Aorta (tissue), 5 donors: ENCODE measurements around the gene AKAP6. TPM values are rescaled to one million over a fixed set of nuclear protein-coding genes. Genes with fewer than 3 reads are reported as not detected.
"Not testable (repeated sequence)": the region's sequence is repeated elsewhere in the genome, so short reads cannot be mapped to it uniquely, and the experiment has no call there.

Experiments used
- ATAC-seq: fragments of 200-7000 bp; cut with Tn5 transposase; one replicate; pipeline ENCODE4 v1.9.1; 2022; ENCODE audit warnings: moderate library complexity; ENCODE audit not compliant: low FRiP score
- DNase-seq, 2 donors: peaks; one replicate each; pipeline ENCODE4 v3.0.0-alpha.2; 2020
- H3K27ac ChIP-seq, 2 donors: one replicate each; pipeline ENCODE4 v1.5.1; 2013; ENCODE audit warnings: low read length in 2 of 2, mild to moderate bottlenecking in 2 of 2, moderate library complexity in 2 of 2, control low read depth in 1 of 2, inconsistent platforms in 1 of 2, low read depth in 1 of 2
- H3K27me3 ChIP-seq, 2 donors: one replicate each; pipeline ENCODE4 v1.6.1; 2013; ENCODE audit warnings: control low read depth in 1 of 2, low read length in 1 of 2, mild to moderate bottlenecking in 1 of 2, moderate library complexity in 1 of 2; ENCODE audit not compliant: insufficient read depth in 2 of 2, control insufficient read depth in 1 of 2
- H3K36me3 ChIP-seq, 2 donors: one replicate each; pipeline ENCODE4 v1.6.1; 2013; ENCODE audit warnings: control low read depth in 1 of 2, low read length in 1 of 2, mild to moderate bottlenecking in 1 of 2; ENCODE audit not compliant: insufficient read depth in 2 of 2, control insufficient read depth in 1 of 2
- H3K4me1 ChIP-seq, 2 donors: one replicate each; pipeline ENCODE4 v1.6.1; 2013; ENCODE audit warnings: low read length in 2 of 2, control low read depth in 1 of 2, mild to moderate bottlenecking in 1 of 2, moderate library complexity in 1 of 2; ENCODE audit not compliant: insufficient read depth in 2 of 2, control insufficient read depth in 1 of 2
- H3K4me3 ChIP-seq, 2 donors: one replicate each; pipeline ENCODE4 v1.5.1; 2013; ENCODE audit warnings: low read length in 2 of 2, control low read depth in 1 of 2, mild to moderate bottlenecking in 1 of 2
- H3K9me3 ChIP-seq: one replicate; pipeline ENCODE4 v1.6.1; 2013; ENCODE audit warnings: mild to moderate bottlenecking, low read length; ENCODE audit not compliant: control insufficient read depth
- WGBS, 2 donors: extraction: QIAGEN DNeasy Blood & Tissue Kit; methylation state at CpG; one replicate each; pipeline ENCODE4 v1.1.7; 2013; 5-methylcytosine and 5-hydroxymethylcytosine counted together
- intact Hi-C, 2 donors: fragments of 100-400 bp; cut with DNase I; formaldehyde crosslinking; loops; one replicate each; pipeline versions ENCODE4 v1.14.2 to v1.15.0; 2022
- polyA plus RNA-seq, 2 donors: library from polyadenylated mRNA; stranded (reverse); fragments of 200-250 nt; gene quantifications; one replicate each; pipeline ENCODE4 v1.2.3, GENCODE V29; 2013
- total RNA-seq, 2 donors: library from RNA; stranded (reverse); fragmentation: NEBNext Ultra II Directional; extraction: Animal tissue kit (Norgen Biotek cat#: 25700); gene quantifications; one replicate each; pipeline ENCODE4 v1.2.1, GENCODE V29; 2021
- donor health status: healthy with polysubstance abuse.
- donor health status: Bipolar disorder and iron deficiency.
- donor health status: DM: no; HTN: no; CAD: no.
- donor health status: DM: no; HTN: no; CAD: no.
- donor health status: DM: yes; HTN: yes; CAD: no.

Gene AKAP6
- total and polyA plus RNA-seq, 4 donors, result 7.4 to 211 (median 46.6) TPM

DNA sequence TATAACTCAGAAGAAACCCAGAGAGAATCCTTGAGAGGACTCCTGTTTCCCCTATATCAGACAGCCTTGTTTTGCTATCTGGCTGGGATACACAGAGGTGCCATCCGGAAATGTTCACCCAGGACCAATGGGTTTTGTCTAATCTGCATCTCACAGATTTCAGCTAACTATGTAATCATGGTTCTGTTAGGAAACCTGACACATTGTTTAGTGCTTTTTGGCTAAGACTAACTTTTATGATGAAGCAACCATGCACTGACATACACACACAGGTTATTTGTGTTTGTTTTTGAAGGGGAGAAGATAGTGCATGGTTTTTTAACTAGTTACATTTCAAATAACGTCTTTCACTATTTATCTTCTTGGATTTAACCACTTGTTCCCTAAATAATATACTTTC, 245.2 kb downstream of the AKAP6 start:
- Histone ChIP-seq H3K4me1 (peaks cover 0 to 6% of the 10 kb centered on the region in 2 donors), H3K27me3 (no peaks in the 10 kb centered on the region), H3K4me3 (no peak overlapping the region), H3K36me3 (peaks cover 0 to 2% of the 10 kb centered on the region in 2 donors), H3K9me3 (no peaks in the 10 kb centered on the region), H3K27ac (no peak overlapping the region)
- DNase-seq (no peak), ATAC-seq (no peak)
- WGBS, 2 donors, result 48 to 56% methylated on average over 2 of the region's 2 CpGs
- intact Hi-C loops, result loop anchor here (10.0 kb wide), 1 partner anchor 251 kb away; no protein-coding TSS in a partner anchor

GRCh38 chr14:32576088-32576795, 247.1 kb downstream of the AKAP6 start:
- WGBS, 2 donors, result 2 to 4% methylated on average over 6 of the region's 6 CpGs
- intact Hi-C loops, result loop anchor here (5.0 to 10.0 kb wide), 3 partner anchors 249 to 1216 kb away; no protein-coding TSS in a partner anchor
- H3K36me3 ChIP-seq, result peaks cover 0 to 2% of the 10 kb centered on the region in 2 donors
- H3K4me1 ChIP-seq, result no peaks in the 10 kb centered on the region
- no peak overlapping the region for H3K27ac ChIP-seq
- ATAC-seq, result peak; percentile 93
- peak overlapping the region in 1 of 2 donors; percentile 18 for H3K4me3 ChIP-seq
- no peaks in the 10 kb centered on the region for H3K9me3 ChIP-seq
- H3K27me3 ChIP-seq, result no peaks in the 10 kb centered on the region
- DNase-seq, result no peak

- no peak overlapping the region for H3K27ac ChIP-seq
Measured at GRCh38 chr14:32576977-32577376, 247.9 kb downstream of the AKAP6 start.

GRCh38 chr14:32578181-32578580, 249.1 kb downstream of the AKAP6 start:
- Histone ChIP-seq H3K36me3 (no peaks in the 10 kb centered on the region), H3K9me3 (no peaks in the 10 kb centered on the region), H3K4me3 (no peak overlapping the region), H3K27me3 (no peaks in the 10 kb centered on the region), H3K27ac (no peak overlapping the region), H3K4me1 (no peaks in the 10 kb centered on the region)
- WGBS, 2 donors, result 71 to 83% methylated on average over 1 of the region's 1 CpG
- DNase-seq (no peak), ATAC-seq (no peak)
- intact Hi-C loops, result loop anchor here (5.0 to 10.0 kb wide), 3 partner anchors 247 to 1214 kb away; no protein-coding TSS in a partner anchor

More at GRCh38 chr14:32576977-32577376, 247.9 kb downstream of the AKAP6 start:
- WGBS, 2 donors, result 51 to 55% methylated on average over 2 of the region's 2 CpGs
- Histone ChIP-seq H3K4me3 (no peak overlapping the region), H3K27me3 (no peaks in the 10 kb centered on the region), H3K9me3 (no peaks in the 10 kb centered on the region), H3K4me1 (no peaks in the 10 kb centered on the region), H3K36me3 (peaks cover 0 to 2% of the 10 kb centered on the region in 2 donors)
- intact Hi-C loops, result loop anchor here (5.0 to 10.0 kb wide), 3 partner anchors 248 to 1215 kb away; no protein-coding TSS in a partner anchor
- ATAC-seq (no peak), DNase-seq (no peak)

DNA sequence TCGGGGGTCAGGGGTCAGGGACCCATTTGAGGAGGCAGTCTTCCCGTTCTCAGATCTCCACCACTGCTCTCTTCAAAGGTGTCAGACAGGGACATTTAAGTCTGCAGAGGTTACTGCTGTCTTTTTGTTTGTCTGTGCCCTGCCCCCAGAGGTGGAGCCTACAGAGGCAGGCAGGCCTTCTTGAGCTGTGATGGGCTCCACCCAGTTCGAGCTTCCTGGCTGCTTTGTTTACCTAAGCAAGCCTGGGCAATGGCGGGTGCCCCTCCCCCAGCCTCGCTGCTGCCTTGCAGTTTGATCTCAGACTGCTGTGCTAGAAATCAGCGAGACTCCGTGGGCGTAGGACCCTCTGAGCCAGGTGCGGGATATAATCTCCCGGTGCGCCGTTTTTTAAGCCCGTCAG, 254.3 kb downstream of the AKAP6 start:
- H3K36me3 ChIP-seq, intact Hi-C loops, H3K4me1 ChIP-seq, ATAC-seq, H3K27ac ChIP-seq, DNase-seq, H3K4me3 ChIP-seq, H3K9me3 ChIP-seq, H3K27me3 ChIP-seq: not testable (repeated sequence)
- 93 to 94% methylated on average over 11 to 13 of the region's 13 CpGs for WGBS, 2 donors

DNA sequence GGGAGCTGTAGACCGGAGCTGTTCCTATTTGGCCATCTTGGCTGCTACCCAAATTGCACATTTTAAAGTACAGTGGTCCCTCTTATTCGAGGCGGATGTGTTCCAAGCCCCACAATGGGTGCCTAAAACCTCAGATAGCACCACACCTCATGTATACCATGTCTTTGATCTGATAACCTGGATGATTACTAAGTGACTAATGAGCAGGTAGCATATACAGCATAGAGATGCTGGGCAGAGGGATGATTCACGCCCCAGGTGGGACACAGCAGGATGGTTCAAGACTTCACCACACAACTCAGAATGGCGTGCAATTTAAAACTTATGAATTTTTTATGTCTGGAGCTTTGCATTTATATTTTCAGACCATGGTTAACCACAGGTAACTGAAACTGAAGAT, 255.0 kb downstream of the AKAP6 start:
- H3K27ac ChIP-seq, result no peak overlapping the region
- ATAC-seq (no peak), DNase-seq (no peak)
- H3K27me3 ChIP-seq, result no peaks in the 10 kb centered on the region
- intact Hi-C loops, result no loop called here
- H3K4me1 ChIP-seq, result no peaks in the 10 kb centered on the region
- peaks cover 0 to 2% of the 10 kb centered on the region in 2 donors for H3K36me3 ChIP-seq
- no peaks in the 10 kb centered on the region for H3K9me3 ChIP-seq
- 96 to 97% methylated on average over 5 of the region's 5 CpGs for WGBS, 2 donors
- no peak overlapping the region for H3K4me3 ChIP-seq

DNA sequence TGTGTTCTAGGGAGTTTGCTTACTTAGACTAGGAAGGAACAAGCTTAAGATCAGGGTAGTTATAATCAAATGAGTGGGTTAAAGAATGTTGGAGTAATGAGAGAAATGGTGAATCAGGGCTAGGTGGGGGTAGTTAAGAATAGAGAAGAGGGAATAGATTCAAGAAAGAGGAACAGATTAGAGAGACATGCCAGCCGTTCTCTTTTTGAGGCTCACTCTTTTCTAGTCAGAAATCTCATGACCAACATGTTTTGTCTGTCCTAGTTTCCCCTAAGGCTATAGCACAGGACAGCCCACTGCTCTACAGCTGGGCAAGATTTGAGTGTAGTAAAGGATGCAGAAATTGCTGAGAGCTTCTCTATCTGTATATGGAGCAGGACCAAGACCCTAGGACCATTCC, 258.4 kb downstream of the AKAP6 start:
- no peaks in the 10 kb centered on the region for H3K27me3 ChIP-seq
- intact Hi-C loops, result no loop called here
- no peak for DNase-seq
- H3K9me3 ChIP-seq, result no peaks in the 10 kb centered on the region
- peaks cover 0 to 2% of the 10 kb centered on the region in 2 donors for H3K36me3 ChIP-seq
- ATAC-seq, result no peak
- H3K4me3 ChIP-seq, result no peak overlapping the region
- H3K27ac ChIP-seq, result no peak overlapping the region
- WGBS, 2 donors, result 74 to 88% methylated on average over 1 of the region's 1 CpG
- H3K4me1 ChIP-seq, result peaks cover 0 to 2% of the 10 kb centered on the region in 2 donors

- no peaks in the 10 kb centered on the region for H3K27me3 ChIP-seq
- ATAC-seq, result no peak
- DNase-seq, result no peak
- intact Hi-C loops, result no loop called here
- peaks cover 0 to 2% of the 10 kb centered on the region in 2 donors for H3K4me1 ChIP-seq
- H3K4me3 ChIP-seq, result no peak overlapping the region
- no peak overlapping the region for H3K27ac ChIP-seq
- 71 to 79% methylated on average over 6 of the region's 6 CpGs for WGBS, 2 donors
- peaks cover 0 to 2% of the 10 kb centered on the region in 2 donors for H3K36me3 ChIP-seq
- no peaks in the 10 kb centered on the region for H3K9me3 ChIP-seq
Measured at GRCh38 chr14:32588448-32589320, 259.6 kb downstream of the AKAP6 start.
